HEK293T (cell line): ENCODE results near the gene LARGE1.

Experiments used
- BHLHE40 ChIP-seq: fragments of 450-650 bp; IDR thresholded peaks from 2 replicates; pipeline ENCODE4 v1.6.1; 2016; ENCODE audit warnings: mild to moderate bottlenecking, moderate library complexity, borderline replicate concordance
- SP1 ChIP-seq: fragments of 450-650 bp; IDR thresholded peaks from 2 replicates; pipeline ENCODE4 v1.6.1; 2017
- SUZ12 ChIP-seq: fragments of 450-650 bp; IDR thresholded peaks from 2 replicates; pipeline ENCODE4 v1.6.1; 2016; ENCODE audit warnings: mild to moderate bottlenecking
- TARDBP ChIP-seq: fragments of 450-650 bp; IDR thresholded peaks from 2 replicates; pipeline ENCODE4 v1.6.1; 2016

GRCh38 chr22:33302049-33302545 is 618.2 kb downstream of the LARGE1 start:
- no peak for TF ChIP-seq SP1
- no peak for TF ChIP-seq TARDBP
- no peak for TF ChIP-seq BHLHE40
- TF ChIP-seq SUZ12: no peak
